SH-SY5Y (cell line): Measurements from ENCODE around the gene PAIP2B.

Experiments
- GATA2 ChIP-seq: IDR thresholded peaks from 2 replicates; pipeline ENCODE4 v1.6.1; 2011; ENCODE audit warnings: mild to moderate bottlenecking, low read depth, low read length
- GATA3 ChIP-seq: IDR thresholded peaks from 2 replicates; pipeline ENCODE4 v1.6.1; 2011; ENCODE audit warnings: low read depth, mild to moderate bottlenecking, low read length, moderate library complexity

The PAIP2B gene

GRCh38 chr2:71187589-71187988, 39.3 kb downstream of the PAIP2B start:
- no peak for TF ChIP-seq GATA3
- no peak for TF ChIP-seq GATA2

GRCh38 chr2:71186973-71187372, 39.9 kb downstream of the PAIP2B start:
- TF ChIP-seq GATA3 (no peak), GATA2 (no peak)

- TF ChIP-seq GATA3 (no peak), GATA2 (peak; percentile 20; the same call in 1 of the 2 replicates)
Measured at GRCh38 chr2:71181316-71181715, 45.6 kb downstream of the PAIP2B start.

GRCh38 chr2:71174207-71174606, 52.7 kb downstream of the PAIP2B start:
- TF ChIP-seq GATA2 (no peak), GATA3 (no peak)

- TF ChIP-seq GATA2 (no peak), GATA3 (no peak)
Measured at GRCh38 chr2:71173096-71173495, 53.8 kb downstream of the PAIP2B start.

- TF ChIP-seq GATA2 = no peak
- TF ChIP-seq GATA3 = no peak
Measured at GRCh38 chr2:71166812-71167211, 60.1 kb downstream of the PAIP2B start.

- TF ChIP-seq GATA3 (no peak), GATA2 (no peak)
Measured at GRCh38 chr2:71157124-71157793, 69.6 kb downstream of the PAIP2B start.

- TF ChIP-seq GATA3 = no peak
- no peak for TF ChIP-seq GATA2
Measured at GRCh38 chr2:71156573-71156972, 70.3 kb downstream of the PAIP2B start.

GRCh38 chr2:71155846-71156245, 71.1 kb downstream of the PAIP2B start:
- no peak for TF ChIP-seq GATA3
- TF ChIP-seq GATA2 = no peak

GRCh38 chr2:71154798-71155197, 72.1 kb downstream of the PAIP2B start:
- TF ChIP-seq GATA3 (no peak), GATA2 (no peak)

GRCh38 chr2:71154279-71154678, 72.6 kb downstream of the PAIP2B start:
- TF ChIP-seq GATA2 = no peak
- no peak for TF ChIP-seq GATA3

GRCh38 chr2:71153585-71154224, 73.2 kb downstream of the PAIP2B start:
- no peak for TF ChIP-seq GATA2
- TF ChIP-seq GATA3 = no peak

- no peak for TF ChIP-seq GATA3
- TF ChIP-seq GATA2 = no peak
Measured at GRCh38 chr2:71151620-71152019, 75.3 kb downstream of the PAIP2B start.

GRCh38 chr2:71150082-71150816, 76.7 kb downstream of the PAIP2B start:
- no peak for TF ChIP-seq GATA3
- TF ChIP-seq GATA2 = no peak
